ENCODE measurements around the gene FBXO24.
A peak's percentile ranks its signal among the peaks of the same experiment; 100 is the strongest.

The FBXO24 gene

DNA sequence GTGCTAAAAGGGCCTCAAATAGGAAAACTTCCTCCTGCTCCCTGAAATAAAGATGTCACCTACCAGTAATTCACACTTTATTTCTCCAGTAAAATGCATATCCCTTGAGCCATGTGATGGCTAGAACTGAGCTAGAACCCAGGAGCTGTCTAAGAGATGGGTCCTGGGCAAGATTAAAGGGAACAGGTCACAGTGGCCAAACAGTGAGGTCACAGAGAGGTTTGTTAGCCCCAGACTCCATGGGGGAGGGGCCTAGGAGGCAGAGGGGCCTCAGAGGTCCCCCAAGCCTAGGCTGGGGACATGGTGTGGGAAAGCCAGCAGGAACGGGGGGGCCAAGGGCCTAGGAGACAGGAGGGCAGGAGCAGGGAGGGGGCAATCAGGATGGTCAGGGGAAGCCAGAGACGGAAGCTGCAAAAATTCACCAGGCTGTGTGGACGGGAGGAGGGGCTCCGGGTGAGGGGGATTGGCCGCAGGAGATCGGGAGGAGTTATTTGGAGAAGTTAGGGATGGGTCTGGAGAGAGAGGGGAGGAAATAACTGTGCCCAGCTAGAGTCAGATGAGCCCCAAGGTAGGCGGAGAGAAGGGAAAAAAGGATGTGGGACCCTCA lies 3.3 kb downstream of the FBXO24 start:
- DNase-seq (ENCODE audit: low read depth in 2 of 2) = no peak

DNA sequence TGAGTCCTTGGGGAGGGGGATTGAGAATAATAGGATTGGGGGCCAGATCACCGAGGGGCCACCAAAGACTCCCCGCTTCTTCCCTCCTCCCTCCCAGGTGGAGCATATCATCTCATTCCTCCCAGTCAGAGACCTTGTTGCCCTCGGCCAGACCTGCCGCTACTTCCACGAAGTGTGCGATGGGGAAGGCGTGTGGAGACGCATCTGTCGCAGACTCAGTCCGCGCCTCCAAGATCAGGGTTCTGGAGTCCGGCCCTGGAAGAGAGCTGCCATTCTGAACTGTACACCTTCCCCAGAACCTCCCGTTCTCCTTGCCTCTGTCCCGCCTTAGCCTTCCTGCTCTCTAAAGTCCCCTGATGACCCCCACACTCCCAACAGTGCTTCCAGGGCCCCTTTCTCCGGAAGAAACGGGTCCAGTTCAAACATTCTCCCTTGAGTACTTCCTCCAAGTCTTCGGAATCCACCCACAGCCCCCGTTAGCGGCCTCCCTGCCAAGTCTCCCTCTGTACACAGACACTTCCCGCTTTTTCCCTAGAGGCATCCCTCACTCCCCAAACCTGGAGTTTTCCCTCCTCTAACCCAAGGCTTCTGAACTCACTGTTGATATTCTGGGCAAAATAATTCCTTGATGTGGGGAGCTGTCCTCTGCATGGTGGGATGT lies 4.1 kb downstream of the FBXO24 start:
- no peak for DNase-seq (ENCODE audit: low read depth in 2 of 2)

DNA sequence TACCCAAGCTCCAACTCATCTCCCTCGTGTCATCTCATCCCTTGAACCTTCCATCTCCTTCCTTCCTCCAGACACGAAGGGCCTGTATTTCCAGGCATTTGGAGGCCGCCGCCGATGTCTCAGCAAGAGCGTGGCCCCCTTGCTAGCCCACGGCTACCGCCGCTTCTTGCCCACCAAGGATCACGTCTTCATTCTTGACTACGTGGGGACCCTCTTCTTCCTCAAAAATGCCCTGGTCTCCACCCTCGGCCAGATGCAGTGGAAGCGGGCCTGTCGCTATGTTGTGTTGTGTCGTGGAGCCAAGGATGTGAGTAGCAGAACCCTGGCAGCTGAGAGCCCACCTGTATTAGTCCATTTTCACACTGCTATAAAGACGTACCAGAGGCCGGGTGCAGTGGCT lies 5.5 kb downstream of the FBXO24 start:
- DNase-seq (ENCODE audit: low read depth in 2 of 2) = no peak

DNA sequence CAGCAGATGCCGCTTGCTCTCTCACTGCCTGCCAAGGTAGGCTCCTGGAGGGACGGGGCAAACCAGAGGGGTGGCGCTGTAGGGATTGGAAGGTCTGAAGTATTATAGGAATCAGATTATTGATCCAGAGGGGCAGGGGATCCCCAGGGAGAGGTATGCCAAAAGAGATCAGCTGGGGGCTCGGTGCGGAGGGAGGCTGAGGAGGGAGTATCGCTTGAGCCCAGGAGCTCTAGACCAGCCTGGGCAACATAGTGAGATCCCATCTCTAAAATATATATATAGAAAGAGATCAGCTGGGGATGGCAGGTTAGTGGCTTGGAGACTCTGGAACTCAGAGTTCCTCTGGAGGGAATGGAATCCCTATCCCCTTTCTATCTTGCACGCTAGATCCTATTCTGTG lies 9.1 kb downstream of the FBXO24 start:
- no peak for DNase-seq (ENCODE audit: low read depth in 2 of 2)

DNA sequence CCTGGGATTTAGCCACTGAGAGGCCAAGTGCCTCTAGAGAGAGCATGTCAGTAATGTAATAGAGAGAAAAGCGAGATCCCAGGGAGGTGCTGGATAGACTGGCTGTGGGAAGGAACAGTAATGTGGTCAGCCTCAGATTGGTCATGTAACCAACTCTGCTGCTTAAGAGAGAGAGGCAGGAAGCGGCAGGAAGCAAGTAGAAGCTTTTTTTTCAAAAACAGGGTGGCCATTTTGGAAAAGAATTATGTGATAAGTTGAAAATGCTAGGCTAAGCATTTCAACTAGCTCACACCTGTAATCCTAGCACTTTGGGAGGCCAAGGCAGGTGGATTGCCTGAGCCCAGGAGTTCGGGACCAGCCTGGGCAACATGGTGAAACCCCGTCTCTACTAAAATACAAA lies 12.3 kb downstream of the FBXO24 start:
- no peak for DNase-seq (ENCODE audit: low read depth in 2 of 2)

DNA sequence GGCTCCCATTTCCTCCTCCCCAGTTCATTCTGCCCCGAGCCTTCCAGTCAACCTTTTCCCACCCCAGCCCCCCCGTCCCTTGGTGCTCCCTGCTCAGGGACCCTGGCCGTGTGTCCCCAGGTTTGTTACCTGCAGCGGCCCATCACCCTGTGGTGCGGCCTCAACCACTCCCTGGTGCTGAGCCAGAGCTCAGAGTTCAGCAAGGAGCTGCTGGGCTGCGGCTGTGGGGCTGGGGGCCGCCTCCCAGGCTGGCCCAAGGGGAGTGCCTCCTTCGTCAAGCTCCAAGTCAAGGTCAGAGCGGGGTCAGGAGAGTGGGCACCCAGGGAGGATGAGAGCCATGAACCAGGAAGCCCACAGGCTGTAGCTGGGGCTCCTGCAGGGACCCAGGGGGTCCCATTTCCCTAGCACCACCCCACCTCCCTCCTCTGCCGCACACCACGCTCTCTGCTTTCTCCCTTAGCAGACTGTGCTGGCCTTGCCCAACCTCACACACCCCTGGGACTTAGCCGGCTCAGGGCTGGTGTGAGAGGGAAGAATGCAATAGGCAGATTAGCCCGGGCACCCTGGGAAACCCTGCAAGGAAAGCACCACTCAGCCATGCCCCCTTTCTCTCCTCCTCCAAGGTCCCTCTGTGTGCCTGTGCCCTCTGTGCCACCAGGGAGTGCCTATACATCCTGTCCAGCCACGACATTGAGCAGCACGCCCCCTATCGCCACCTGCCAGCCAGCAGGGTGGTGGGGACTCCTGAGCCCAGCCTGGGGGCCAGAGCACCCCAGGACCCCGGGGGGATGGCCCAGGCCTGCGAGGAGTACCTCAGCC lies 14.0 kb downstream of the FBXO24 start:
- no peak for DNase-seq (ENCODE audit: low read depth in 2 of 2)

DNA sequence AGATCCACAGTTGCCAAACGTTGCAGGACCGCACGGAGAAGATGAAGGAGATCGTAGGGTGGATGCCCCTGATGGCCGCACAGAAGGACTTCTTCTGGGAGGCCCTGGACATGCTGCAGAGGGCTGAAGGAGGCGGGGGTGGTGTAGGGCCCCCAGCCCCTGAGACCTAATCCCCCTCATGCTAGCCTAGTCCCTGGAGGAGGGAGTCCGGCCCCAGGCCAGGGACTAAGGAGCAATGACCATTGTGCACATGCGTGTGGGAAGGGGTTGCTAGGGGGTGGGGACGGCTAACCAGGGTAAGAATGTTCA lies 14.6 kb downstream of the FBXO24 start:
- DNase-seq (ENCODE audit: low read depth in 2 of 2) = no peak

DNA sequence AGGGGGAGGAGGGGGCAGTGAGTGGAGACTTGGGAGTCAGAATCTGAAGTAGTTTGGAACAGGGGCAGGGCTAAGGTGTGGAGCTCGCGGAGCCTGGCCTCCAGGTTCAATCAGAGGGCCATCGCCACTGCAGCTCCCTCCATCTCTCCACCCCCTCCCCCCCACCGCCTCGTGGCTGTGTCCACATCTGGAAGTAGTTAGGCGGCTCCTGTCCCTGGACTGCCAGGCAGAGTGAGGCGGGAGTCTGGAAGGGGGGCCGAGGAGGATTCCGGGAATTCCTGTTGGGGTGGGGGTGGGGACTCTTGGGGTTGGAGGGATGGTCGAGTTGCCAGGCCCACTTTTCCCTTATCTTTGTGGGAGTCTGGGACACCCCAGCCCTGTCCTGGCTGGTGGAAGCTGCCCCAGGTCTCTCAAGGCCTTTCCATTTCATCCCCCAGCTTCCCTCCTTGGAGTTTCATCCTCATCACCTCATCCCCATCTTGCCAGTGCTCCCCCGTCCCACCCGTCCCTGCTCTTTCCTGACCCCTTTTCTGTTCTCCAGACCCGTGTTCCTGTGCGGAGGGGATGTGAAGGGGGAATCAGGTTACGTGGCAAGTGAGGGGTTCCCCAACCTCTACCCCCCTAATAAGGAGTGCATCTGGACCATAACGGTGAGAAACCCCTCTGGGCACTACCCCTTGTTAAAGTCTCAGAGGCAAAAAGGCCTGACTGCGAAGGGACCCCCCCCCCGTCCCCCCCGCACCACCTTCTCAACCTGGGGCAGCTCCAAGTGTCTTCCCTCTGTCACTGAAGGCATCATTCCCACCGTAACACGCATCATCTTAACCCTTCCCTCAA lies 17.0 kb downstream of the FBXO24 start:
- DNase-seq (ENCODE audit: low read depth in 2 of 2) = no peak

DNA sequence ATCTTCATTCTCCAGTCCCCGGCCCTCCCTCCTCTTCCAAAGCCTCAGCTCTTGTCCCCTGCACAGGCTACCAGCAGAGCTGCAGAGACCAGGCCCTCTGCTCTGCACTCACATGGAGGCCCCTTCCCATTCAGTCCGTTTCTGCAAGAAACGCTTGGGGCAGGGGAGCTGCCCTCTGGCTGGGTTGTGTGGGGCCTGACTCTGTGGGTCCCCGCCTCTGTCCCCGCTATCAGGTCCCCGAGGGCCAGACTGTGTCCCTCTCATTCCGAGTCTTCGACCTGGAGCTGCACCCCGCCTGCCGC lies 17.5 kb downstream of the FBXO24 start:
- no peak for DNase-seq (ENCODE audit: low read depth in 2 of 2)

DNA sequence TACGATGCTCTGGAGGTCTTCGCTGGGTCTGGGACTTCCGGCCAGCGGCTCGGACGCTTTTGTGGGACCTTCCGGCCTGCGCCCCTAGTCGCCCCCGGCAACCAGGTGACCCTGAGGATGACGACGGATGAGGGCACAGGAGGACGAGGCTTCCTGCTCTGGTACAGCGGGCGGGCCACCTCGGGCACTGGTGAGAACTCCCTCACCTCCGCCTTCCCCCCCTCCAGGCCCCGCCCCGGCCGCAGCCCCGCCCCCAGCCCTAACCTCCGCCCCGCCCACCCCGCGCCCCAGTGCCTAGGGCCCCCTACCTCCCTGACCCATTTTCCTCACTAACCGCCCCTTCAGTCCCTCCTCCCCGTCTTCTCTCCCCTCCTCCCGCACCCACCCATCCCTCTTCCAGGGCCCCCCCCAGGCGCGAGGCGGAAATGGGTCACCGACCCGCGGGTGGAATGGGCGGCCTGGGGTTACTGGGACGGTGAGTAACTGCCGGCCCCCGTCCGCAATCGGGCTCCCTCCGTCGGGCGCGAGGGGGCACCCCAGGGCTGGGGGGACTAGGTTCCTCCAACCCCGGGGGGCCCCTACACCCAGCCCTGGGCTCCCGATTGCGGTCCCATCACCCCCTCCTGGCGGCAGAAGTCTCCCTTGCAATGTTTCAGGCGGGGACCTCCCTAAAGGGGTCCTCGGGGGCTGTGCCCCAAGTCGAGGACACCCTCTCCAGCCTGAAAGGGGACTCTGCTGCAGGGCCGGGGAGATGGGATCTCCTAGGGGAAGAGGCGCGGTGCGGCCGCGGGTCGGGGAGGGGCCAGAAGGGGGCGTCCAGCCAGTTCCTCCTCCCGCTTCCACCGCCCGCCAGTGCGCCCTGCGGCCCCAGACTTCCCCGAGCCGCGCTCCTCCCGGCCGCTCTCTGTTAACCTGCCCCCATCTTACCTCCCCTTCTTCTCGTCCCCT lies 18.2 kb downstream of the FBXO24 start:
- peak; percentile 54 to 65 for DNase-seq (ENCODE audit: low read depth in 2 of 2)

DNA sequence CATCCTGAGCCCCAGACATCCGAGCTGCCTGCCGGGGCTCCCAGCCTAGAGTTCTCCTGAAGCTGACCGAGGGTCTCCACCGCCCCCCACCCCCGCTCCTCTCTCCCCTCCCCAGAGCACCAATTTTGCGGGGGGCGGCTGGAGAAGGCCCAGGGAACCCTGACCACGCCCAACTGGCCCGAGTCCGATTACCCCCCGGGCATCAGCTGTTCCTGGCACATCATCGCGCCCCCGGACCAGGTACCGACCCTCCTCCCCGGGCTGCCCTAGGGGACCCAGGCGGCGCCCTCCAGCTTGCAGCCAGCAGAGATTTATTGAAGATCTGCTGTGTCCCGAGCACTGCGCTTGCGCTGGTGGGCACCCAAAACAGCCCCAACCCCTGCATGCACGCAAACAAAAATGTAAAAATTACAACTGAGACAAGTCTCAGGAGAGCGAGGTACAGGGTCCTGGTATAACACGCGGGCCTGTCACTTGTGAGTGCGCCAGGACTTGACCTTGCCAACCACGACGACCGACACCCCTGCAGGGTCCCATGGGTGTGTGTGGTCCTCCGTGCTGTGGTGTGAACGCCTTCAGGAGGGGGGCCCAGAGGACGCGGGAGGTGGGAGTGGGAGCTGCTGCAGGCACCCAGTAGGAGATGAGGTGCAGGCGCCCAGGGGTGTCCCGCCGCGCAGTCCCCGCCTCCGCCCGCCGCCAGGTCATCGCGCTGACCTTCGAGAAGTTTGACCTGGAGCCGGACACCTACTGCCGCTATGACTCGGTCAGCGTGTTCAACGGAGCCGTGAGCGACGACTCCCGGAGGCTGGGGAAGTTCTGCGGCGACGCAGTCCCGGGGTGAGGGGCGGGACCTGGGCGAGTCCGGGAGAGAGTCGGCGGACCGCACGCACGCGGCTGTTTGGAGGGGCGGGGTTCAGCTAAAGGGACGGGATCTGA lies 19.1 kb downstream of the FBXO24 start:
- DNase-seq (ENCODE audit: low read depth in 2 of 2) = no peak

DNA sequence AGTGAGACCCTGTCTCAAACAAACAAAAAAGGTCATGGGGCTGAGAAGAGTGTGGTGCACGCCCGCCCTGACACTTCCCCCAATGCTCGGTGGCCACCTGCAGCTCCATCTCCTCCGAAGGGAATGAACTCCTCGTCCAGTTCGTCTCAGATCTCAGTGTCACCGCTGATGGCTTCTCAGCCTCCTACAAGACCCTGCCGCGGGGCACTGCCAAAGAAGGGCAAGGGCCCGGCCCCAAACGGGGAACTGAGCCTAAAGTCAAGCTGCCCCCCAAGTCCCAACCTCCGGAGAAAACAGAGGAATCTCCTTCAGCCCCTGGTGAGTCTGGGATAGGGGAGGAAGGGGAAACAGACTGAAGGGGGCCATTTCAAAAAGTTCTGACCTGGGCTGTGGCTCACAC lies 20.2 kb downstream of the FBXO24 start:
- DNase-seq (ENCODE audit: low read depth in 2 of 2) = no peak

DNA sequence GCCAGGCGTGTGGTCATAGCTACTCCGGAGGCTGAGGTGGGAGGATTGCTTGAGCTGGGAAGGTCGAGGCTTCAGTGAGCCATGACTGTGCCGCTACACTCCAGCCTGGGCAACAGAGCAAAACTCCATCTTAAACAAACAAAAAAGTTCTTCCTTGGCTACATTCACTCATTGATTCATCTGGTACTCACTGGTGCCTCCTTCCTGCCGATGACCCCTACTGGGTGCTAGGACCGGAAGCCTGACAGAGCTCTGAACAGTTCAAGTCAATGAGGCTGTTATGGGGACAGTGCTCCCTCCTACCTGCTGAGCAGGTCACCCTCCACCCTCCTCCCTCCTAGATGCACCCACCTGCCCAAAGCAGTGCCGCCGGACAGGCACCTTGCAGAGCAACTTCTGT lies 21.0 kb downstream of the FBXO24 start:
- DNase-seq (ENCODE audit: low read depth in 2 of 2) = no peak

DNA sequence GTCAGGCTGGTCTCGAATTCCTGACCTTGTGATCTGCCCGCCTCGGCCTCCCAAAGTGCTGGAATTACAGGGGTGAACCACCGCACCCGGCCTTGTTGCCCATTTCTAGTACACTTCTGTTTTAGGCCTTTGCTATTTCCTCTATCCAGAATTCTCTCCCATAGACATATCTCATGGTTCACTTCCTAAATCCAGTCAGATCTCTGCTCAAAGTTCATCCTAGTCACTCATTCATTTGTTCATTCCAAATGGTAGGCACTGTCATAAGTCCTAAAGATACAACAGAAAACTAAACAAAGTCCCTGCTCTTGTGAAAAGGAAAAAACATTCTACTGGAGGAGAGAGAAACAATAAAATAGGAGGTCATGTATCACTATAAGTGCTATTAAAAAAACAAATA lies 23.8 kb downstream of the FBXO24 start:
- no peak for DNase-seq (ENCODE audit: low read depth in 2 of 2)

DNA sequence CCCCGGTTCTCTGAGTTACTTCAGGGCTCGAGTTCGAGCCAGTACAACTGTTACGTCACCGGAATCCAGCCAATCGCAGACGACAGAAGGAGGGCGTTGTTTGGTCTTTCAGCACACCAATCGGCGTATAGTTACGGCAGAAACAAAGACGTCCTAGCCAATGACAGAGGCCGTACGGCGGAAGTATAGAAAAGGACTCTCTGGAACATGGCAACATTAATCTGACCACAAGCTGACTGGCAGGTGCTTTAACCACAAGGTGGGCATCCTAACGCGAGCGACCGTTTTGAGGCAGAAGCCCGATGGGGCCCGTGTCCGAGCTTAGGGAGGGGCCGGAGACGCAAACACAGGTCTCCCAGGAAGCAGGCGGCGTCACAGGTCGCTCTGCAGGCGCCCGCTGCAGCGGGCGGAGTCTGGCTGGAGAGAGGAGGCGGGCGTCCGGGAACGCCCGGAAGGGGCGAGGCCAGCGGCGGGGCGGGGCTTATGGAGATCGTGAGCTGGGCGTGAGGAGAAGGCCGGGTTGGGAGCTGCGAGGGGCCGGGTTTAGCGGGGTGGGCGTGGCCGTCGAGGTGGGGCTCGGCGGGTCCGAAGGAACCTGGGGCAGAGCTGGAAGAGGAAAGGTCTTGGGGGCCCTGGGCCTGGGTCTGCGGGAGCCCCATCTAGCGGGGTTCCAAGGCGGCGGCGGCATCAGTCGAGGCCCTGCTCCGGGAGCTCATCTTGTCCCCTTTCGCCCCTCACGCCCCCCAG lies 26.0 kb downstream of the FBXO24 start, which contains the start of gene MOSPD3:
TSS of gene MOSPD3 (plus strand) at position 558 of the 747 bp plus-strand sequence. CDS start 252 bp downstream, outside the sequence.
- peak; percentile 98 to 99 for DNase-seq (ENCODE audit: low read depth in 2 of 2)

DNA sequence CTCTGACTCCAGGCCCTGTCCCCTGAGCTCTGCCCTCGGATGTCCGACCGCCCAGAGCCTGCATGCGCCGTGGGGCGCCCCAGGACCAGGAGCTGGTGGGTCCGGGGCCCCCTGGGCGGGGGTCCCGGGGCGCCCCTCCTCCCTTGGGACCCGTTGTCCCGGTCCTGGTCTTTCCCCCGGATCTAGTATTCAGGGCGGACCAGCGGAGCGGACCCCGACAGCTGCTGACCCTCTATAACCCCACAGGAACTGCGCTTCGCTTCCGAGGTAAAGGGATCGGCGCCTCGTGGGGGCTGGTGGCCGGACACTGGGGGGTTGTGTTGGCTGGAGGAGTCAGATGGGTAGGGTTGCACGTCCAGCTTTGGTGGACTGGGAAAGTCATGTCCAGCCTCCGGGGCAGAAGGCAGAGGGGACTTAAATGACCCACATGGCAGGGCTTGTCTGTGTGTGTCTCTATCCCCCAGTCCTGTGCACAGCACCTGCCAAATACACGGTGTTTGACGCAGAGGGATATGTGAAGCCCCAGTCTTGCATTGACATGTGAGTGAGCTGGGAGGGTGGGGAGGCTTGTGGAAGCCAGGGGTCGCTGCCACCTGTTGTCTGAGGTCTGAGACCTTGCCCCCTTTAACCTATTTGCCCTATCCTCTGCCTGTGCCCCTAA lies 26.7 kb downstream of the FBXO24 start:
- DNase-seq (ENCODE audit: low read depth in 2 of 2) = no peak

DNA sequence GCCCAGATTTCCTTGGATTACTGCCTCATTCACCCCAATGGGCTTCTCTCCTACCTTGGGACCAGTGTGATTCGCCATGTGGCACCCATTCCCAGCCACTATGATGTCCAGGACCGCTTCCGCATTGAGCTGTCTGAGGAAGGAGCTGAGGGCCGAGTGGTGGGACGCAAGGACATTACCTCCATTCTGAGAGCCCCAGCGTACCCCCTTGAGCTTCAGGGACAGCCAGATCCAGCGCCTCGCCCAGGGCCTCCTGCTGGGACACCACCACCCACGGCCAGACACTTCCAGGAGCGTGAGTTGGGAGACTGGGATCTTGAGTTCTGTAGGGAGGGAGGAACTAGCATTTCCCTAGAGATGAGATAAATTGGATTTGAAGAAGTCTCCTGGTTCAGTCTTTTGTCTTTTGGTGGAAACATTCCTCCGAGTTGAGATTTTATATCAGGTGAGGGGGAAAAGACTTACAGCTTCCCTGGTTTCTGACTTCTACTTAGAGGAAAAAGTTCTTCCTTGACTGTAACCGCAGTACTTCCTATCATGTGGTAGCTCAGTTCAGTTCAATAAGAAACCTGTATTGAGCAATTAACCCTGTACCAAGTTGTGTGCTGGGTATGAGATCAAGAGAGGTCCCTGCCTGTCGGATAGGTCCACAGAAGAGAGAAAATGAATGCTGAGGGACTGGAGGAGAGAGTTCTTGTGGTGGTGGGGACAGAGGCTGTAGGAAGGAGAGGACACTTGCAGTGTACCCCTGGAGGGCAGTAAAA lies 27.5 kb downstream of the FBXO24 start:
- no peak for DNase-seq (ENCODE audit: low read depth in 2 of 2)

DNA sequence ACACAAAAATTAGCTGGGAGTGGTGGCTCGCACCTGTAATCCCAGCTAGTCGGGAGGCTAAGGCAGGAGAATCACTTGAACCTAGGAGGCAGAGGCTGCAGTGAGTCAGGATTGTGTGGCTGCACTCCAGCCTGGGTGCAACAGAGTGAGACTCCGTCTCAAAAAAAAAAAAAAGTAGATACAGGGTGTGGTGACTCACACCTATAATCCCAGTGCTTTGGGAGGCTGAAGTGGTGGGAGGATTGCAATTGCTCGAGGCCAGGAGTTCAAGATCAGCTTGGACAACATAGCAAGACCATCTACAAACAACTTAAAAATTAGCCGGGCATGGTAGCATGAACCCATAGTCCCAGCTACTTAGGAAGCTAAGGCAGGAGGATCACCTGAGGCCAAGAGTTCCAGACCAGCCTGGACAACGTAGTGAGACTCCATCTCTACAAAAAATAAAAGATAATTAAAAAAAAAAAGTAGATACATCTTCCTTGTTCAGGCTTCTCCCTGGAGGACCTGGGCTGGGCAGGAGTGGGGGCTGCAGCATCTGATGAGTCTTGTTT lies 28.3 kb downstream of the FBXO24 start:
- DNase-seq (ENCODE audit: low read depth in 2 of 2) = no peak
